Kidney (tissue), 14 donors: ENCODE data around the gene TRIM62. TPM values are rescaled to one million over a fixed set of nuclear protein-coding genes. Genes with fewer than 3 reads are reported as not detected.

Source experiments
- DNase-seq, 5 donors: peaks; one replicate each; pipeline ENCODE4 v3.0.0-alpha.2; 2013 to 2020
- FAIRE-seq: peaks from 2 replicates; lab custom pipeline; 2012; peaks lifted over from hg19 to GRCh38; lab: Jason Lieb, UNC
- H3K27ac ChIP-seq, 2 donors: one replicate each; pipeline ENCODE4 v1.7.0; 2013; ENCODE audit warnings: low read depth in 2 of 2, low read length in 2 of 2, inconsistent platforms in 1 of 2
- H3K27me3 ChIP-seq: one replicate; pipeline ENCODE4 v1.7.1; 2013; ENCODE audit warnings: low read length, inconsistent platforms; ENCODE audit not compliant: control insufficient read depth, insufficient read depth
- H3K36me3 ChIP-seq, 3 donors: one replicate each; pipeline versions ENCODE4 v1.7.0 to v1.7.1; 2013; ENCODE audit warnings: low read length in 3 of 3, control low read depth in 1 of 3, inconsistent platforms in 1 of 3; ENCODE audit not compliant: insufficient read depth in 3 of 3, control insufficient read depth in 2 of 3
- H3K4me1 ChIP-seq, 3 donors: one replicate each; pipeline versions ENCODE4 v1.7.0 to v1.7.1; 2013; ENCODE audit warnings: low read length in 3 of 3, inconsistent platforms in 1 of 3, low read depth in 1 of 3; ENCODE audit not compliant: control insufficient read depth in 2 of 3, insufficient read depth in 2 of 3
- H3K4me3 ChIP-seq, 3 donors: one replicate each; pipeline versions ENCODE4 v1.7.0 to v1.8.1; 2013; ENCODE audit warnings: low read length in 3 of 3, control low read depth in 1 of 3, inconsistent platforms in 1 of 3
- H3K9ac ChIP-seq, 3 donors: one replicate each; pipeline versions ENCODE4 v1.7.0 to v1.7.1; 2013; ENCODE audit warnings: low read length in 3 of 3, control low read depth in 1 of 3, inconsistent platforms in 1 of 3
- H3K9me3 ChIP-seq, 3 donors: one replicate each; pipeline versions ENCODE4 v1.7.0 to v1.7.1; 2013; ENCODE audit warnings: low read length in 3 of 3, control low read depth in 1 of 3, inconsistent platforms in 1 of 3; ENCODE audit not compliant: control insufficient read depth in 2 of 3, insufficient read depth in 1 of 3
- CTCF ChIP-seq: IDR thresholded peaks from 3 replicates; pipeline ENCODE4 v1.5.1; 2012; ENCODE audit warnings: mild to moderate bottlenecking, moderate library complexity, borderline replicate concordance; ENCODE audit not compliant: insufficient read depth; ENCODE audit errors: extremely low read depth
- intact Hi-C: fragments of 100-400 bp; cut with DNase I; formaldehyde crosslinking; loops from one replicate; pipeline ENCODE4 v1.11.1; 2022
- polyA plus RNA-seq: library from polyadenylated mRNA; stranded (reverse); fragments of 350-450 nt; fragmentation: Illumina TruSeq; extraction: RNeasy Lipid Tissue Mini Kit (QIAGEN cat#74804); gene quantifications from one replicate; pipeline ENCODE4 v1.2.3, GENCODE V29; 2014; ENCODE audit warnings: low read depth, low replicate concordance; ENCODE audit not compliant: insufficient read depth
- total RNA-seq: library from RNA; stranded (reverse); fragmentation: NEBNext Ultra II Directional; extraction: Animal tissue kit (Norgen Biotek cat#: 25700); gene quantifications from one replicate; pipeline ENCODE4 v1.2.1, GENCODE V29; 2021
- donor health status: control.
- donor health status: control.
- donor health status: control.
- donor health status: control.
- donor health status: control.
- donor health status: DM: yes; HTN: yes; CAD: no.
- donor health status: Normal renal cell carcinoma (clear cell type).

The TRIM62 gene
- total and polyA plus RNA-seq, 2 donors from 2014 or later: 3.2 to 6.2 TPM

GRCh38 chr1:33170351-33171274, 11.2 kb downstream of the TRIM62 start:
- FAIRE-seq (no peak), DNase-seq (peak in 2 of 5 donors; percentile 38 to 49)
- intact Hi-C loops: no loop called here
- peaks cover 0 to 3% (median 2%) of the 10 kb centered on the region in 3 donors for H3K36me3 ChIP-seq
- TF ChIP-seq CTCF: no peak
- H3K27me3 ChIP-seq: no peaks in the 10 kb centered on the region
- H3K9me3 ChIP-seq: no peaks in the 10 kb centered on the region
- H3K27ac ChIP-seq: peak overlapping the region in 1 of 2 donors; percentile 38
- peaks cover 0 to 5% (median 0%) of the 10 kb centered on the region in 3 donors for H3K4me1 ChIP-seq
- no peak overlapping the region for H3K9ac ChIP-seq
- no peak overlapping the region for H3K4me3 ChIP-seq

- no peak overlapping the region for H3K27ac ChIP-seq
- H3K36me3 ChIP-seq: peaks cover 0 to 2% (median 0%) of the 10 kb centered on the region in 3 donors
- TF ChIP-seq CTCF: no peak
- no peaks in the 10 kb centered on the region for H3K27me3 ChIP-seq
- no peaks in the 10 kb centered on the region for H3K9me3 ChIP-seq
- DNase-seq (no peak), FAIRE-seq (no peak)
- H3K9ac ChIP-seq: no peak overlapping the region
- no peak overlapping the region for H3K4me3 ChIP-seq
- intact Hi-C loops: no loop called here
- peaks cover 0 to 5% (median 0%) of the 10 kb centered on the region in 3 donors for H3K4me1 ChIP-seq
Measured at GRCh38 chr1:33169290-33170055, 12.4 kb downstream of the TRIM62 start.

GRCh38 chr1:33168556-33169289, 13.1 kb downstream of the TRIM62 start:
- no peak for FAIRE-seq
- H3K4me1 ChIP-seq: peaks cover 0 to 5% (median 2%) of the 10 kb centered on the region in 3 donors
- H3K27me3 ChIP-seq: no peaks in the 10 kb centered on the region
- no peak overlapping the region for H3K4me3 ChIP-seq
- intact Hi-C loops: no loop called here
- H3K27ac ChIP-seq: no peak overlapping the region
- DNase-seq: peak in 2 of 5 donors; percentile 37 to 67
- no peak for TF ChIP-seq CTCF
- no peaks in the 10 kb centered on the region for H3K9me3 ChIP-seq
- H3K36me3 ChIP-seq: peaks cover 0 to 2% (median 0%) of the 10 kb centered on the region in 3 donors
- no peak overlapping the region for H3K9ac ChIP-seq
